Activated CD8-positive, alpha-beta memory T cell treated with anti-CD3 and anti-CD28 coated beads, Interleukin-2, amount 50 U/mL, for 24 hours (primary cell): Measurements from ENCODE around the gene GNA12.
"Not testable (repeated sequence)": the region's sequence is repeated elsewhere in the genome, so short reads cannot be mapped to it uniquely, and the experiment has no call there.

Experiments
- DNase-seq: peaks from one replicate; pipeline ENCODE4 v3.0.0-alpha.2; 2020; ENCODE audit errors: extremely low read depth

The GNA12 gene

DNA sequence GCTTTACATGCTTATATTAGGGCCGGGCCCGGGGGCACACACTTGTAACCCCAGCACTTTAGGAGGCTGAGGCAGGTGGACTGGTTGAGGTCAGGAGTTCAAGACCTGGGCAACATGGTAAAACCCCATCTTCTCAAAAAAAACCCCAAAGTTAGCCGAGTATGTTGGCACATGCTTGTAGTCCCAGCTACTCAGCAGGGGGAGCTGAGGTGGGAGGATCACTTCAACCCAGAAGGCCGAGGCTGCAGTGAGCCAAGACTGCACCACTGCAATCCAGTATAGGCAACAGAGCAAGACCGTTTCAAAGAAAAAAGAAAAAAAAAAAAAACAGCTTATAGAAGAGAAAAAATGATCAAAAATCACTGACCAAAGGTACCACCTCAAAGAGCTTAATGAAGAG is 93.0 kb downstream of the GNA12 start:
- DNase-seq = no peak

DNA sequence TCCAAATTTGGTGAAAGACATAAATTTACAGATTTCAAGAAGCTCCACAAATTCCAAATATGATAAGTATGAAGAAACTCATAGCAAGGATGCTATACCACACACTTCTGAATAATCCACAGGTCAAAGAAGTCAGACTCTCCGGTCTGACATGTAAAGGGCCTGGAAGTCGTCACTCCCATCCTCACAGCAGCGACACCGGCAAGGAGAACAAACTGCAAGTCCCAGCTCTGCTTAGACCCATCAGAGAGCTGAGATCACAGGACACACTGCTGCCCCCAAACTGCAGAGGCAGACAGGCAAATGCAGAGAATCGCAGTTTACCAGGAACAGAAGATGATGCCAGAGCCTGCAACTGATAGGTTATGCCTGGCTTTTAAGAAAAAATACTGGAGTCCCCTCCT is 94.1 kb downstream of the GNA12 start:
- no peak for DNase-seq

GRCh38 chr7:2748684-2749083 is 95.4 kb downstream of the GNA12 start:
- not testable (repeated sequence) for DNase-seq

- not testable (repeated sequence) for DNase-seq
These were observed 100.5 kb downstream of the GNA12 start for GRCh38 chr7:2743523-2744185.

DNA sequence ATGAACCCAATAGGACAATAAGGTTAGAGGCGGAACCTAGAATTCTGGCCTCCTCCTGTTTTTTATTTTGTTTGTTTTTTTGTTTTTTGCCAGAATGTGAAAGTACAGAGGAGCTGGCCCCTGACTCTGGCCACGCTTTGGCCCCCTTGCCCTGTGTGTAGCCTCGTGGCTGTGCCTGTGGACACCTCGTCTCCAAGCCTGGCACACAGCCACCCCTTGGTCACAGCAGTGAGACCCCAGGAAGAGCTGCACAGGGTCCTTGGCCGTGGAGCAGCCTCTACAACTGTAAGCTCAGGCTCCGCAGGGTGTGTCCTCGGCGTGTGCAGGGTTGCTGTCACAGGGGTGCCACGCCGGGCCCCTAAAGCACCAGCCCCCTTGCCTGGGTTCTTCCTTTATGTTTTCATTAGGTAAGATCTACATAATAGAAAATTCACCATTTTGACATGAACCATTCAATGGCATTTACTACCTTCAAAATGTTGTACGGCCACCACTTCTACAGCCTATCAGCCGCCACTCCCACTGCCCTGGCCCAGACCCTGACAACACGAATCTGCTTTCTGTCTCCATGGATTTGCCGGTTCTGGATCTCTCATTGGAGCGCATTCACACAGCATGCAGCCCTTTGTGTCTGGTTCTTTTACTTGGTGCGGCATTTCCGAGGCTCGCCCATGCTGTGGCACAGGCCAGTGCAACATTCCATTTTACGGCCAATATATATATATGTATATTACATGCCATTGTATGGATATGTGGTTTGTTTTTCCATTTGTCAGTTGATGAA is 105.2 kb downstream of the GNA12 start:
- DNase-seq = no peak

DNA sequence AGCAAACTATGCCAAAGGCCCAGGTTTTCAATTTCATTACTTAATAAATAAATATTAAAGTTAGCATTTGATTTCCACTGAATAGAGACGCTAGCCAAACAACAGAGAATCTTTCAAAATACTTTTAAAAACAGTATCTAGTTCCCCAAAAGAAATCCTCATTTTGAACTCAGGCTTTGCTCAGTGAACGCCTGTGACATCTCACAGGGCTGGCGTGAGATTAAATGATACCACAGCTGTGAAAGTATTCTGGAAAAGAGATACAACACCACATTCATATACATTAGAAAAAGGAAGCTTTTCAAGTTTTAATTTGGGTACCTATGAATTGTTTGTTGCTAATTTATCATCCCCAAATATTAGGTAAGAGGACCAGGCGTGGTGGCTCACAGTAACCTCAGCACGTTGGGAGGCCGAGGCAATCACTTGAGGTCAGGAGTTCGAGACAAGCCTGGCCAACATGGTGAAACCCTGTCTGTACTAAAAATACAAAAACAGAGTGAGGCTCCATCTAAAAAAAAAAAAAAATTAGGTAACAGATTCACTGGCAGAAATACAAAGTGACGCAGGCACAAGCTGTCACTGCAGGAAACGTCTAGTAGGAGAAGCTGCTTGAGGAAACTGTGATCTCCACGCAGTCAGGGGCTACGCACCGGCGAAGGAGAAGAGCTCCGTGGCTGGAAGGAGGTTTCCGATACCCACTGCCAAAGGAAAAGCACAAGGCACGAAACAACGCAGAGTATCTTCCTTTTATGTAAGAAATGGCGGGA is 106.2 kb downstream of the GNA12 start:
- DNase-seq = no peak

DNA sequence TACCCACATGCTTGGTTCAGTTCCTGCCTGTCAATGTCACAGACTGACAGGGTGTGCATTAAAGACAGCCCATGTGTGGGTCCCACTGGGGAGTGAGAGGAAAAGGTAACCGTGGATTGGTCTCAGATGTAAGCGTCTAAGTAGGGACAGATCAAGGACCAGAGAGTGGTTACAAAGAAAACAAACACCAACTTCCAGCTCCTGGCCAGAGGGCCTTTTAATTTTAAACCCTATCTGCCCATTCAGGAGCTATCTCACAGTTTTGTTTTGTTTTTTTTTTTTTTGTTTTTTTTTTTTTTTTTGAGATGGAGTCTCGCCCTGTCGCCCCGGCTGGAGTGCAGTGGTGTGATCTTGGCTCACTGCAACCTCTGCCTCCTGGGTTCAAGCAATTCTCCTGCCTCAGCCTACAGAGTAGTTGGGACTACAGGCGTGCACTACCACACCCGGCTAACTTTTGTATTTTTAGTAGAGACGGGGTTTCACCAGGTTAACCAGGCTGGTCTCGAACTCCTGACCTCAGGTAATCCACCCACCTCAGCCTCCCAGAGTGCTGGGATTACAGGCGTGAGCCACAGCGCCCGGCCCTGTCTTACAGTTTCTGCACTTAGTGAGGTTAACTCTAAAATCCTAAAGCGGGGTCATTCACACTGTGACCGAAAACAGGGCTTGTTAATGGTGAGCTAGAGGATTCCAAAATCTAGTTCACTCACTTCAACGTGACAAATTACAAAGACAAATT is 106.9 kb downstream of the GNA12 start:
- not testable (repeated sequence) for DNase-seq

DNA sequence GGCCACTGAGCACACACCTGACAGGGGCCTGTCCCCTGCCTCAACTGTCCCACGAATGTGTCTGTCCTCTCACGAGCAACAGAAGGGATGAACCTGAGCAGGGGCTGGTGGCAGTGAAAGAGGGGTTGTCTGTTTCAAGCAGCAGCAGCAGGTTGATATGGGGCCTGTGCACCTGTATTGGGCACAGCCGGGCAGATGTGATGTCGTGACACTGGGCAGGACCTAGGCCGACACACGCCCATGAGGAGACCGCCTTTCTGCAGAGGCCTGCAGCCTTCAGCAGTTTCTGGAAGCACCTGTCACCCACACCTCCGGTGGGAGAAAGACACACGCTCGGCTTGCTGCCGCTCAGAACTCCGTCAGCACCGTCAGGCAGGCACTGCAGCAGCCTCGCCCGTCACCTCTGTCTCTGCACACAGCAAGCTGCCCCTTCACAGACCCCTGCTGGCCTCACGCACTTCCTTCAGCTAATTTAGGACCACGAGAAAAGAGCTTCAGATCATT is 107.6 kb downstream of the GNA12 start:
- DNase-seq = no peak

DNA sequence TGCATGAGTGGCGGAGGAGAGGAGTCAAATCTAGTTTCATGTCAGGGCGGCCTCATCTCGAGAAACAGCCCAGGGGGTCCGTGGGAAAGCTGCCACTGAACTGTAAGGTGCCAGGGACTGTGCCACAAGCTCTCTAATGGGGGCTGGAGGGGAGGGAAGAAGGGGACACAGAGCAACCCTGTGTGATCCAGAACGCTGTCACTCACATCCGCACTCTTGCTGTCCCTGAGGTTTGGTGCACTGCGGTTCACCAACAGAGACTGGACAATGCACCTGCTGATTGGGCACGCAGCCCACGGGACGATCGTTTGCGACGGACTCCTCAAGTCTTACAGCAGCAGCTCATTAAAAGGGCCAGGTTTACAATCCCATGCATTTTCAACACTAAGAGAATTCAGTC is 108.4 kb downstream of the GNA12 start:
- DNase-seq = no peak

DNA sequence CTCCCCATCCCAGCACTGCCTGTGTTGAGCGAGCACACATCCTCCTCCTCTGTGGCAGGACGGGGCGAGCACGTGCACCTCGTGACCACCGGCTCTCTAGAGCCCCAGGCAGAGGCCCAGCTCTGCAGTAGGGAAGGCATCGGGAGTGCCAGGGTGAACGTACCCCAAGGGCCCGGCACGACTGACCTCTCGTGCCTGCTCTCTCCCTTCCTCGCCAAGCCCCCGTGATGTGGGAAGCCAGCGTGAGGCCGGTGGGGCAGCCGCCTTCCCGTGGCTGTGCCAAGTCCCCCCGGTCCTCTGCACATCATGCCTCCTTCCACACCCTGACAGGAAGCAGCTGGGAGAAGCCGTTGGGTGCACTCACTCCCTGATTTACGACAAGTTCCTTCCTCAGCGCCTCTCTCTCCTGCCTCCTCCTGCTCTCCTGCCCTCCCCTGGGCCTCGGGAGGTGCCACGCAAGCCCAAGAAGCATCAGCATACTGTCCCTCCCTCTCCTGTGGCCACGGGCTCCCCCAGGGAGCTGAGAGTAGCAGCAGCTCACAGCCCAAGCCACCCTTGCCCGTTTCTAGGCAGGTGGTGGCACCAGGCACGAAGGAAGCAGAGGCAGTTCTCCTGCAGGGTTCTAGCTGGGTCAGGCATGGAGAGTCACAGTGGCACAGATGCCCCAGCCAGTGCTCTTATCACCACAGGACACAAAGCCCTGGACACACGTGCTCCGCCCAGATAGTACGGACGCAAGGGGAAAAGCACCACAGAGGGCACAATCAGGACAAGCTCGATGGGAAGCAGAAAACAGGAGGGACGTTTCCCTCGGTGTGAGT is 109.1 kb downstream of the GNA12 start:
- no peak for DNase-seq

GRCh38 chr7:2734084-2734686 is 109.9 kb downstream of the GNA12 start:
- no peak for DNase-seq

GRCh38 chr7:2732959-2733584 is 111.0 kb downstream of the GNA12 start:
- DNase-seq = no peak

DNA sequence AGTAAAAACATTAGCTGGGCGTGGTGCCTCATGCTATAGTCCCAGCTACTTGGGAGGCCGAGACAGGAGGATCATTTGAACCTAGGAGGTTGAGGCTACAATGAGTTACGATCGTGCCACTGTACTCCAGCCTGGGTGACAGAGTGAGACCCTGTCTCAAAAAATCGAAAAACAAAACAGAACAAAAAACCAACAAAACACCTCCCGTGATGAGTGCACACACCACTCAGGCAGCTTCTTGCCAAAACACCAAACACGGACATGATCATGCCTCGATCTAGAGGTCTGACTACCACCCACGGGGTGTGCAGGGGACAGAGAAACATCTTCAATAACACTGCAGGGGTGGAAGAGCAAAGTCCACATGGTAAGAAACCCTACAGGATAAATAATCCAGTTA is 111.7 kb downstream of the GNA12 start:
- no peak for DNase-seq

DNA sequence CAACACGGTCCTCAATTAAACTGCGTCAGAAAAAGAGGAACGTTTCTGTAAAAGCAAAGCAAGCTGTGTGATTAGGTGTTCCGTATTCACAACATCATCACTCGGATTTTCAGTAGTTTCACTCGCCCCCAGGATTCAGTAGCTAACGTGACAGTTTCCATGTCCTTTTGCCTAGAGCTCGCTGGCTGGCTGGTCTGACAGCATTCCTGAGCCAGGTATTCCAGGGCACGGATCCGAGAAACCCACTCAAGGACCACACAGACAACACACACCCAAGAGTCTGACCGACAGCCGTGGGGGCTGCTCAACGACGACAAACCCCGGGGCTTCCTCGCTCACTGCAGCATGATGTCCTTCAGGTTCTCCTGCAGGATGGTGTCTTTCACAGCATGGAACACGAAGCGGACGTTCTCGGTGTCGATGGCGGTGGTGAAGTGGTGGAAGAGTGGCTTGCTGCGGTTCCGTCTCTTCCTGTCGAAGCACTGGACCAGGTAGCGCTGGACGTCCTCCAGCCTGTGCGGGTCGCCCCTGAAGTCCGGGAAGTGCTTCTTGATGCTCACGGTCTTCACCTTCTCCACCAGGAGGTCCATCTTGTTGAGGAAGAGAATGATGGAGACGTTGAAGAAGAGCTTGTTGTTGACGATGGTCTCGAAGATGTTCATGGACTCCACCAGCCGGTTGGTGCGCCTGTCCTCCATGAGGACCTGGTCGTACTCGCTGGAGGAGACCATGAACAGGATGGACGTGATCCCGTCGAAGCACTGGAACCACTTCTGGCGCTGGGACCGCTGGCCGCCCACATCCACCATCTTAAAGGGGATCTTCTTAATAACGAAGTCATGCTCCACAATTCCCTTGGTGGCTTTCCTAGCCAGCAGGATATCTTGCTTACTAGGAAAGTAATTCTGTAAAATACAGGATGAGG is 113.0 kb downstream of the GNA12 start:
- DNase-seq = no peak

DNA sequence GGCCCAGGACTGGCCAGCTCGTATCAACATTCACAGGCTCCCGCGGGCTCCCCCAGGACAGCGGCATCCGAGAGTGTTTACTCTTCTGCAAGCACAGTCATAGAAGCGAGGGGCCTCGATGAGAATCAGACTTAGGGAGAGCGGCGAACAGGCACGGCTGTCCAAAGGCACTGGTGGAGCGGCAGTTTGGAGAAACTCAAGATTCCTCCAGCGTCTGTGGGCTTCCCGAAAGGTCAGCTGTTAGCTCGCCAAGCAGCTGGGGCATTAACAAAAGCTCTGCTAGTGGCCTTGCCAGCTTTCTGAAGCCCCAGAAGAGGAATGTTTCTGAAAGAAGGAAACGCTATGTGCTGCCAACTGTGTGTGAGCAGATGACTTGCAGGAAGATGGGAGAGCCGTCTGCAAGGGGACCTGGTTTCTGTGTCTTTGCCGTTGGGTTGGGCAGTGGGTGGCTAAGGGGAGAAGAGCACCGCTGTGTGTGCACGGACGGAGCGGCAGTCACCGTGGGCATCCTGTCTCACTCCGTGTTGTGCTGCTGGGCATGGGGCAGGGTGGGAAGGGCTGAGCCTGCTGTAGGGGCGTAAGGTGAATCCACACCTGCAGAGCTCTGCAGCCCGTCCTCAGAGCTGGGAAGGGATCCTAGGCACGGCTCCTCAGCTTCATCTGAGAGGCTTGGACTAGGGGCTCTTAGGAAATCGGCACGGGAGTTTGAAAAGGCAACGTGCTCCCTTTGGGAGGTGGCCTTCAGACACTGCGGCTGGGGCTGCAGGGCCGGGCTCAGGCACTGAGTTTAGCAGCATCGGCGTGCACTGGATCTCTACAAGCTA is 114.0 kb downstream of the GNA12 start:
- no peak for DNase-seq

DNA sequence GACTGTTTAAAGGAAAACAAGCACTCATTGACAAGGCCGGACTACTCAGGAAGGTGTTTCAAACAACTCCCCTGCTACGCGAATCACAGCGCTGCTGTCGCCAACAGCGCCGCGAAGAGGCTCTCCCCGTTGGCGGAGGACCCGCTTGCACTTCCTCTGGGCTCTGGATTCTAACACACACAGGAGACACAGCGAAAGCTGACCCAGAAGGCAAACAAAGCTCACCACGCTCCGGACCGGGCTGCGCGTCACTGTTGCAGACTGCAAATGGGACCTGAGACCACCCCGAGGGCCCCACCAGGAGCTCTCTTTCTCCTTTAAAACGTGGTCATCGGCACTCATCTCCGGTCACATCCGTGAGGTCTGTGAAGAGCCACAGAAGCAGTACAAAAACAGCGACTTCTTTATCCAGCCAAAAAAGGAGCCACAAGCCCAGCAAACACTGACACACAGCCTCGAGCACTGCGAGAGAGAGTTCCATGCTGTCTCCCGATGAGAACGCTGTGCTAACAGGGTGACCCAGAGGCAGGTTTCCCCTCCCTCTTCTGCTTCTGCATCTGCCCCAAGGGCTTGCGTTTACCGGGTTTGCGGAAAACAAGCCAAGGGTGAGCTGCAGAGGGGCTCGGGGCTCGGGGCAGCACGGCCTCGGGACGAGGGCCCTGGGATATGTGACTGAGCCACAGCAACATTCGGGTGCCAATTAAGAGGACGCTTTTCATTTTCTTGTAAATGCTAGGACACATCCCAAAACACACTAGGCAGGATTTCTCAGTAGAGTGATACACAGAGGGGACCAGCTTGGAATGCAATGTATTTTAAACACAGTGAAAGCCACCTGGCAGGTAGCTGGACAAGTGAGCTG is 114.8 kb downstream of the GNA12 start:
- no peak for DNase-seq
